Trophoblast cell (in vitro differentiated cells and primary cell): Measurements from ENCODE around the gene SIKE1.
A peak's percentile ranks its signal among the peaks of the same experiment; 100 is the strongest.
"Not testable (repeated sequence)": the region's sequence is repeated elsewhere in the genome, so short reads cannot be mapped to it uniquely, and the experiment has no call there.

Experiments used
- DNase-seq, 2 donors: peaks; one replicate each; pipeline ENCODE4 v3.0.0-alpha.2; 2016
- H2AFZ ChIP-seq: 2 replicates; pipeline ENCODE4 v1.6.1; 2013; ENCODE audit warnings: low read length, moderate library complexity, mild to moderate bottlenecking; ENCODE audit not compliant: insufficient read depth, poor library complexity
- H2AK5ac ChIP-seq: 2 replicates; pipeline ENCODE4 v1.6.1; 2013; ENCODE audit warnings: mild to moderate bottlenecking, low read length
- H2BK120ac ChIP-seq: 2 replicates; pipeline ENCODE4 v1.6.1; 2013; ENCODE audit warnings: low read length, mild to moderate bottlenecking, moderate library complexity; ENCODE audit not compliant: insufficient read depth, poor library complexity
- H2BK12ac ChIP-seq: 2 replicates; pipeline ENCODE4 v1.6.1; 2013; ENCODE audit warnings: mild to moderate bottlenecking, low read length, moderate library complexity
- H2BK5ac ChIP-seq: 2 replicates; pipeline ENCODE4 v1.6.1; 2013; ENCODE audit warnings: low read length, low read depth, moderate library complexity, mild to moderate bottlenecking; ENCODE audit not compliant: poor library complexity
- H3K14ac ChIP-seq: 2 replicates; pipeline ENCODE4 v1.6.1; 2013; ENCODE audit warnings: mild to moderate bottlenecking, low read length
- H3K18ac ChIP-seq: 2 replicates; pipeline ENCODE4 v1.6.1; 2013; ENCODE audit warnings: mild to moderate bottlenecking, low read length
- H3K23ac ChIP-seq: 2 replicates; pipeline ENCODE4 v1.6.1; 2013; ENCODE audit warnings: low read length
- H3K27ac ChIP-seq: 2 replicates; pipeline ENCODE4 v1.5.1; 2013; ENCODE audit warnings: low read depth, mild to moderate bottlenecking, inconsistent platforms, low read length, moderate library complexity
- H3K27me3 ChIP-seq: 2 replicates; pipeline ENCODE4 v1.6.1; 2013; ENCODE audit warnings: inconsistent platforms, mild to moderate bottlenecking, low read length, moderate library complexity; ENCODE audit not compliant: insufficient read depth
- H3K36me3 ChIP-seq, 2 experiments: 1 replicate in 1 of 2; 2 replicates in 1 of 2; pipeline ENCODE4 v1.6.1; 2013; ENCODE audit warnings: low read length in 2 of 2, mild to moderate bottlenecking in 2 of 2, moderate library complexity in 1 of 2; ENCODE audit not compliant: insufficient read depth in 2 of 2, control insufficient read depth in 1 of 2
- H3K4ac ChIP-seq: 2 replicates; pipeline ENCODE4 v1.6.1; 2013; ENCODE audit warnings: low read depth, mild to moderate bottlenecking, low read length, moderate library complexity
- H3K4me1 ChIP-seq, 2 experiments: 1 replicate in 1 of 2; 2 replicates in 1 of 2; pipeline ENCODE4 v1.6.1; 2013; ENCODE audit warnings: low read length in 2 of 2, mild to moderate bottlenecking in 2 of 2, moderate library complexity in 1 of 2; ENCODE audit not compliant: insufficient read depth in 2 of 2, control insufficient read depth in 1 of 2
- H3K4me2 ChIP-seq: 2 replicates; pipeline ENCODE4 v1.6.1; 2013; ENCODE audit warnings: inconsistent platforms, mild to moderate bottlenecking, low read length, moderate library complexity
- H3K4me3 ChIP-seq: 2 replicates; pipeline ENCODE4 v1.5.1; 2013; ENCODE audit warnings: mild to moderate bottlenecking, low read depth, low read length, inconsistent platforms
- H3K79me1 ChIP-seq: one replicate; pipeline ENCODE4 v1.6.1; 2013; ENCODE audit warnings: low read length
- H3K79me2 ChIP-seq: 2 replicates; pipeline ENCODE4 v1.6.1; 2013; ENCODE audit warnings: low read length, mild to moderate bottlenecking; ENCODE audit not compliant: control insufficient read depth, insufficient read depth, poor library complexity
- H3K9ac ChIP-seq: 2 replicates; pipeline ENCODE4 v1.6.1; 2013; ENCODE audit warnings: mild to moderate bottlenecking, low read length
- H3K9me3 ChIP-seq: 2 replicates; pipeline ENCODE4 v1.6.1; 2013; ENCODE audit warnings: low read depth, mild to moderate bottlenecking, control low read depth, inconsistent platforms, low read length; ENCODE audit not compliant: insufficient read depth
- H4K12ac ChIP-seq: 2 replicates; pipeline ENCODE4 v1.6.1; 2013; ENCODE audit warnings: low read depth, mild to moderate bottlenecking, low read length, moderate library complexity
- H4K8ac ChIP-seq: 2 replicates; pipeline ENCODE4 v1.6.1; 2013; ENCODE audit warnings: low read depth, mild to moderate bottlenecking, low read length, moderate library complexity
- H4K91ac ChIP-seq: one replicate; pipeline ENCODE4 v1.6.1; 2013; ENCODE audit warnings: low read depth, mild to moderate bottlenecking, low read length, moderate library complexity
- WGBS: extraction: QIAGEN DNeasy Blood & Tissue Kit; methylation state at CpG from one replicate; pipeline ENCODE4 v1.1.7; 2013; ENCODE audit warnings: missing lambda C conversion rate; ENCODE audit not compliant: insufficient read length, insufficient coverage; ENCODE audit errors: extremely low coverage; 5-methylcytosine and 5-hydroxymethylcytosine counted together

Gene SIKE1

GRCh38 chr1:114756009-114756892 is 24.2 kb downstream of the SIKE1 start:
- peaks cover 28% of the 10 kb centered on the region for H3K79me2 ChIP-seq
- H4K12ac ChIP-seq: peak overlapping the region; percentile 60
- no peak overlapping the region for H2AK5ac ChIP-seq
- H3K4me1 ChIP-seq: peaks cover 0 to 4% of the 10 kb centered on the region in 2 experiments
- no peak overlapping the region for H2BK5ac ChIP-seq
- no peak for DNase-seq
- H2AFZ ChIP-seq: no peak overlapping the region
- H3K9me3 ChIP-seq: no peaks in the 10 kb centered on the region
- no peak overlapping the region for H3K23ac ChIP-seq
- peak overlapping the region; percentile 5 for H3K9ac ChIP-seq
- H3K4me3 ChIP-seq: peak overlapping the region; percentile 97
- no peak overlapping the region for H2BK120ac ChIP-seq
- no peak overlapping the region for H4K91ac ChIP-seq
- H3K27me3 ChIP-seq: no peaks in the 10 kb centered on the region
- no peak overlapping the region for H2BK12ac ChIP-seq
- H3K36me3 ChIP-seq: no peaks in the 10 kb centered on the region
- no peak overlapping the region for H3K14ac ChIP-seq
- peak overlapping the region; percentile 100 for H3K4ac ChIP-seq
- H4K8ac ChIP-seq: no peak overlapping the region
- H3K18ac ChIP-seq: no peak overlapping the region
- H3K27ac ChIP-seq: peak overlapping the region; percentile 54
- H3K79me1 ChIP-seq: peaks cover 8% of the 10 kb centered on the region
- no CpG with 5 or more reads among the region's 14 CpGs for WGBS
- H3K4me2 ChIP-seq: peak overlapping the region; percentile 62

GRCh38 chr1:114755006-114755931 is 25.2 kb downstream of the SIKE1 start:
- H3K9me3 ChIP-seq: no peaks in the 10 kb centered on the region
- no peak overlapping the region for H2AFZ ChIP-seq
- H3K27me3 ChIP-seq: no peaks in the 10 kb centered on the region
- H3K4ac ChIP-seq: peak overlapping the region; percentile 81
- no peak overlapping the region for H3K9ac ChIP-seq
- H4K91ac ChIP-seq: no peak overlapping the region
- peaks cover 8% of the 10 kb centered on the region for H3K79me1 ChIP-seq
- H3K23ac ChIP-seq: no peak overlapping the region
- no peak overlapping the region for H2BK120ac ChIP-seq
- peaks cover 30% of the 10 kb centered on the region for H3K79me2 ChIP-seq
- H2BK12ac ChIP-seq: no peak overlapping the region
- no peak overlapping the region for H2AK5ac ChIP-seq
- H3K18ac ChIP-seq: no peak overlapping the region
- H4K12ac ChIP-seq: no peak overlapping the region
- peak overlapping the region; percentile 25 for H3K4me2 ChIP-seq
- no peak overlapping the region for H2BK5ac ChIP-seq
- whole genome bisulfite sequencing: no CpG with 5 or more reads among the region's 7 CpGs
- no peak overlapping the region for H3K27ac ChIP-seq
- no peak overlapping the region for H4K8ac ChIP-seq
- DNase-seq: no peak
- H3K4me3 ChIP-seq: no peak overlapping the region
- H3K14ac ChIP-seq: no peak overlapping the region
- peaks cover 0 to 4% of the 10 kb centered on the region in 2 experiments for H3K4me1 ChIP-seq
- peaks cover 0 to 3% of the 10 kb centered on the region in 2 experiments for H3K36me3 ChIP-seq

- not testable (repeated sequence) for H3K9ac ChIP-seq, H4K8ac ChIP-seq, H3K23ac ChIP-seq, H3K4me2 ChIP-seq, H2BK120ac ChIP-seq, H3K27ac ChIP-seq, H3K79me1 ChIP-seq, H3K4me1 ChIP-seq, H2BK5ac ChIP-seq, H2AFZ ChIP-seq, H2BK12ac ChIP-seq, H3K9me3 ChIP-seq, H3K18ac ChIP-seq, H2AK5ac ChIP-seq, H3K36me3 ChIP-seq, DNase-seq, H4K12ac ChIP-seq, H4K91ac ChIP-seq, H3K14ac ChIP-seq, H3K4me3 ChIP-seq, H3K27me3 ChIP-seq
- Histone ChIP-seq H3K4ac (peak overlapping the region; percentile 57), H3K79me2 (peaks cover 30% of the 10 kb centered on the region)
- no CpG with 5 or more reads among the region's 6 CpGs for WGBS
Measured at GRCh38 chr1:114753702-114754101, 26.8 kb downstream of the SIKE1 start.

GRCh38 chr1:114753143-114753542 is 27.3 kb downstream of the SIKE1 start:
- H3K18ac ChIP-seq: no peak overlapping the region
- H2BK120ac ChIP-seq: no peak overlapping the region
- H3K4me2 ChIP-seq: no peak overlapping the region
- DNase-seq: no peak
- no peak overlapping the region for H3K14ac ChIP-seq
- H2BK12ac ChIP-seq: no peak overlapping the region
- H3K27me3 ChIP-seq: no peaks in the 10 kb centered on the region
- no peak overlapping the region for H4K91ac ChIP-seq
- no peak overlapping the region for H3K9ac ChIP-seq
- peaks cover 0 to 4% of the 10 kb centered on the region in 2 experiments for H3K4me1 ChIP-seq
- H4K8ac ChIP-seq: no peak overlapping the region
- no peaks in the 10 kb centered on the region for H3K9me3 ChIP-seq
- H3K79me2 ChIP-seq: peaks cover 30% of the 10 kb centered on the region
- no peak overlapping the region for H2BK5ac ChIP-seq
- no peak overlapping the region for H2AFZ ChIP-seq
- H3K36me3 ChIP-seq: peaks cover 0 to 6% of the 10 kb centered on the region in 2 experiments
- no peak overlapping the region for H3K23ac ChIP-seq
- no peak overlapping the region for H4K12ac ChIP-seq
- H3K4ac ChIP-seq: peak overlapping the region; percentile 85
- no peak overlapping the region for H2AK5ac ChIP-seq
- no peak overlapping the region for H3K4me3 ChIP-seq
- H3K27ac ChIP-seq: no peak overlapping the region
- peaks cover 8% of the 10 kb centered on the region for H3K79me1 ChIP-seq
- no CpG with 5 or more reads among the region's 4 CpGs for WGBS
